Measurements from ENCODE around the gene ATR. TPM values are rescaled to one million over a fixed set of nuclear protein-coding genes. Genes with fewer than 3 reads are reported as not detected.
A peak's percentile ranks its signal among the peaks of the same experiment; 100 is the strongest.

The ATR gene
- total and polyA plus RNA-seq, 9 of the 15 experiments (the other 6 are each of a cell fraction or from before 2014, with no cell fraction given), result 18.0 to 37.8 (median 23.2) TPM

DNA sequence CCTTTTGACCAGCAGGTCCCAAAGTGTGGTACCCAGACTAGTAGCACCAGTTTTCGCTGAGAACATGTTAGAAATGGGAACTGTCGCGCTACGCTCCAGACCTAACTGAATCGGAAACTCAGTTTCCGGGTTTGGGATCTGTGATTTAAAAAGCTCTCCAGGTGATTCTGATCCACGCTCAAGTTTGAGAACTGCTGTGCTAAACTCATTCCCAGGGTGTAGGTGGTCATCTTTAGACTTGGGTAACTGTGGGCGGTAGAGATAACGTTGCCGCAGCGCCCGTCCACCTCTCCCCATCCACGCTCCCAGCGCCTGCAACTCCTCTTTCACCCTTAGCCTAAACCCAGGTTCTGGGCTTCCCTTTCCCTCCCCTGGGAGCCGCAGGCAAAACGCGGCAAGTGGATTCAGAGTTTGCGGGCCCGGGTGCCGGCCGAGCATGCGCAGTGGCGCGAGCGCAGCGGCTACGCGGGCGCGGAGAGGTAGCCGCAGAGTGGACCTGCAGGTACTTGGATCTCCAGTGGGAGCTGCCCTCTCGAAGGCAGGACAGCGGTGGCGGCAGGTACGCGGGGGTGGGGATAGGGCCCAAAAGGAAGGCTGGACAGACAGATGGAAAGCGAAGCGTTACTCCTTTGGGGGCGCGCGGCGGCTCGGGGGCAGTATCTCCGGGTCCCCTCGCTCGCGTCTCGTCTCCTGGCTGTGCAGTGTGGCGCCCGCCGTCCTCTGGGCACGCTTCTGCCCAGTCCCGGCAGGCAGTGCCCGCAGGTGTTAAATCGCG is 17.6 kb upstream of the ATR start, which contains the start of gene PLS1 (continued):
- peak; percentile 83; the same call in 1 of the 2 replicates for TF ChIP-seq GTF2E2 (tag; IDR thresholded peaks at IDR 0.05)
- no peak for TF ChIP-seq NFYB (IDR thresholded peaks at IDR 0.05; ENCODE audit: extremely low read depth, insufficient read length)
- TF ChIP-seq, protein P1, sequence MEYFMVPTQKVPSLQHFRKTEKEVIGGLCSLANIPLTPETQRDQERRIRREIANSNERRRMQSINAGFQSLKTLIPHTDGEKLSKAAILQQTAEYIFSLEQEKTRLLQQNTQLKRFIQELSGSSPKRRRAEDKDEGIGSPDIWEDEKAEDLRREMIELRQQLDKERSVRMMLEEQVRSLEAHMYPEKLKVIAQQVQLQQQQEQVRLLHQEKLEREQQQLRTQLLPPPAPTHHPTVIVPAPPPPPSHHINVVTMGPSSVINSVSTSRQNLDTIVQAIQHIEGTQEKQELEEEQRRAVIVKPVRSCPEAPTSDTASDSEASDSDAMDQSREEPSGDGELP (CRISPR knock-in tag; IDR thresholded peaks at IDR 0.05; ENCODE audit: borderline replicate concordance), result peak; percentile 91
- TF ChIP-seq KDM2B (CRISPR knock-in tag; IDR thresholded peaks at IDR 0.05), result peak; percentile 8; the same call in 1 of the 2 replicates
- TF ChIP-seq, protein P2, sequence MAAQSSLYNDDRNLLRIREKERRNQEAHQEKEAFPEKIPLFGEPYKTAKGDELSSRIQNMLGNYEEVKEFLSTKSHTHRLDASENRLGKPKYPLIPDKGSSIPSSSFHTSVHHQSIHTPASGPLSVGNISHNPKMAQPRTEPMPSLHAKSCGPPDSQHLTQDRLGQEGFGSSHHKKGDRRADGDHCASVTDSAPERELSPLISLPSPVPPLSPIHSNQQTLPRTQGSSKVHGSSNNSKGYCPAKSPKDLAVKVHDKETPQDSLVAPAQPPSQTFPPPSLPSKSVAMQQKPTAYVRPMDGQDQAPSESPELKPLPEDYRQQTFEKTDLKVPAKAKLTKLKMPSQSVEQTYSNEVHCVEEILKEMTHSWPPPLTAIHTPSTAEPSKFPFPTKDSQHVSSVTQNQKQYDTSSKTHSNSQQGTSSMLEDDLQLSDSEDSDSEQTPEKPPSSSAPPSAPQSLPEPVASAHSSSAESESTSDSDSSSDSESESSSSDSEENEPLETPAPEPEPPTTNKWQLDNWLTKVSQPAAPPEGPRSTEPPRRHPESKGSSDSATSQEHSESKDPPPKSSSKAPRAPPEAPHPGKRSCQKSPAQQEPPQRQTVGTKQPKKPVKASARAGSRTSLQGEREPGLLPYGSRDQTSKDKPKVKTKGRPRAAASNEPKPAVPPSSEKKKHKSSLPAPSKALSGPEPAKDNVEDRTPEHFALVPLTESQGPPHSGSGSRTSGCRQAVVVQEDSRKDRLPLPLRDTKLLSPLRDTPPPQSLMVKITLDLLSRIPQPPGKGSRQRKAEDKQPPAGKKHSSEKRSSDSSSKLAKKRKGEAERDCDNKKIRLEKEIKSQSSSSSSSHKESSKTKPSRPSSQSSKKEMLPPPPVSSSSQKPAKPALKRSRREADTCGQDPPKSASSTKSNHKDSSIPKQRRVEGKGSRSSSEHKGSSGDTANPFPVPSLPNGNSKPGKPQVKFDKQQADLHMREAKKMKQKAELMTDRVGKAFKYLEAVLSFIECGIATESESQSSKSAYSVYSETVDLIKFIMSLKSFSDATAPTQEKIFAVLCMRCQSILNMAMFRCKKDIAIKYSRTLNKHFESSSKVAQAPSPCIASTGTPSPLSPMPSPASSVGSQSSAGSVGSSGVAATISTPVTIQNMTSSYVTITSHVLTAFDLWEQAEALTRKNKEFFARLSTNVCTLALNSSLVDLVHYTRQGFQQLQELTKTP (IDR thresholded peaks at IDR 0.05; ENCODE audit: low read depth in 1 of 2, partially characterized antibody in 2 of 2), result peak in 1 of 2 experiments; percentile 64
- TF ChIP-seq POLR2A (conservative IDR thresholded peaks at IDR 0.05), result peak; percentile 88
- no peak; the same call in 1 of the 2 replicates for TF ChIP-seq ZNF165 (CRISPR knock-in tag; IDR thresholded peaks at IDR 0.05; ENCODE audit: borderline replicate concordance)
- no peak for TF ChIP-seq POLR3G (IDR thresholded peaks at IDR 0.05; ENCODE audit: extremely low read depth, insufficient read length, insufficient replicate concordance)
- 0 out of 2 replicates have a peak, but pooled peaks have one; percentile 31 for TF ChIP-seq KLF1 (tag; IDR thresholded peaks at IDR 0.05)
- no peak for TF ChIP-seq HDGF (IDR thresholded peaks at IDR 0.05)
- no peak for TF ChIP-seq ZNF224 (CRISPR knock-in tag; IDR thresholded peaks at IDR 0.05)
- TF ChIP-seq, protein P3, sequence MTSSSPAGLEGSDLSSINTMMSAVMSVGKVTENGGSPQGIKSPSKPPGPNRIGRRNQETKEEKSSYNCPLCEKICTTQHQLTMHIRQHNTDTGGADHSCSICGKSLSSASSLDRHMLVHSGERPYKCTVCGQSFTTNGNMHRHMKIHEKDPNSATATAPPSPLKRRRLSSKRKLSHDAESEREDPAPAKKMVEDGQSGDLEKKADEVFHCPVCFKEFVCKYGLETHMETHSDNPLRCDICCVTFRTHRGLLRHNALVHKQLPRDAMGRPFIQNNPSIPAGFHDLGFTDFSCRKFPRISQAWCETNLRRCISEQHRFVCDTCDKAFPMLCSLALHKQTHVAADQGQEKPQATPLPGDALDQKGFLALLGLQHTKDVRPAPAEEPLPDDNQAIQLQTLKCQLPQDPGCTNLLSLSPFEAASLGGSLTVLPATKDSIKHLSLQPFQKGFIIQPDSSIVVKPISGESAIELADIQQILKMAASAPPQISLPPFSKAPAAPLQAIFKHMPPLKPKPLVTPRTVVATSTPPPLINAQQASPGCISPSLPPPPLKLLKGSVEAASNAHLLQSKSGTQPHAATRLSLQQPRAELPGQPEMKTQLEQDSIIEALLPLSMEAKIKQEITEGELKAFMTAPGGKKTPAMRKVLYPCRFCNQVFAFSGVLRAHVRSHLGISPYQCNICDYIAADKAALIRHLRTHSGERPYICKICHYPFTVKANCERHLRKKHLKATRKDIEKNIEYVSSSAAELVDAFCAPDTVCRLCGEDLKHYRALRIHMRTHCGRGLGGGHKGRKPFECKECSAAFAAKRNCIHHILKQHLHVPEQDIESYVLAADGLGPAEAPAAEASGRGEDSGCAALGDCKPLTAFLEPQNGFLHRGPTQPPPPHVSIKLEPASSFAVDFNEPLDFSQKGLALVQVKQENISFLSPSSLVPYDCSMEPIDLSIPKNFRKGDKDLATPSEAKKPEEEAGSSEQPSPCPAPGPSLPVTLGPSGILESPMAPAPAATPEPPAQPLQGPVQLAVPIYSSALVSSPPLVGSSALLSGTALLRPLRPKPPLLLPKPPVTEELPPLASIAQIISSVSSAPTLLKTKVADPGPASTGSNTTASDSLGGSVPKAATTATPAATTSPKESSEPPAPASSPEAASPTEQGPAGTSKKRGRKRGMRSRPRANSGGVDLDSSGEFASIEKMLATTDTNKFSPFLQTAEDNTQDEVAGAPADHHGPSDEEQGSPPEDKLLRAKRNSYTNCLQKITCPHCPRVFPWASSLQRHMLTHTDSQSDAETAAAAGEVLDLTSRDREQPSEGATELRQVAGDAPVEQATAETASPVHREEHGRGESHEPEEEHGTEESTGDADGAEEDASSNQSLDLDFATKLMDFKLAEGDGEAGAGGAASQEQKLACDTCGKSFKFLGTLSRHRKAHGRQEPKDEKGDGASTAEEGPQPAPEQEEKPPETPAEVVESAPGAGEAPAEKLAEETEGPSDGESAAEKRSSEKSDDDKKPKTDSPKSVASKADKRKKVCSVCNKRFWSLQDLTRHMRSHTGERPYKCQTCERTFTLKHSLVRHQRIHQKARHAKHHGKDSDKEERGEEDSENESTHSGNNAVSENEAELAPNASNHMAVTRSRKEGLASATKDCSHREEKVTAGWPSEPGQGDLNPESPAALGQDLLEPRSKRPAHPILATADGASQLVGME (CRISPR knock-in tag; IDR thresholded peaks at IDR 0.05), result peak; percentile 90; the same call in 1 of the 2 replicates
